Naive thymus-derived CD4-positive, alpha-beta T cell (primary cell): ENCODE results near the gene KLRC4. TPM values are rescaled to one million over a fixed set of nuclear protein-coding genes. Genes with fewer than 3 reads are reported as not detected.
"Not testable (repeated sequence)": the region's sequence is repeated elsewhere in the genome, so short reads cannot be mapped to it uniquely, and the experiment has no call there.

Experiments used
- ATAC-seq: fragments of 150-1000 bp; cut with Tn5 transposase; 2 replicates; pipeline ENCODE4 v1.10.0; 2021; ENCODE audit warnings: mild to moderate bottlenecking, moderate library complexity
- CTCF ChIA-PET: fragments of 350-600 bp; sonication (Branson Sonifier 250); formaldehyde crosslinking; loops from one replicate; lab custom pipeline; 2021; ENCODE audit warnings: antibody characterized with exemption; lab: Charles Lee
- POLR2A ChIA-PET: fragments of 350-600 bp; sonication (Branson Sonifier 250); formaldehyde crosslinking; loops from one replicate; lab custom pipeline; 2021; ENCODE audit warnings: antibody characterized with exemption, inconsistent platforms; lab: Charles Lee
- DNase-seq, 9 donors: peaks; one replicate each; pipeline versions ENCODE4 v3.0.0 to v3.0.0-alpha.2; 2020 to 2022; ENCODE audit warnings: mixed read lengths in 1 of 9
- H3K27ac ChIP-seq: one replicate; pipeline ENCODE4 v1.7.0; 2013; ENCODE audit warnings: mild to moderate bottlenecking, low read depth, low read length, moderate library complexity
- H3K27me3 ChIP-seq, 2 donors: one replicate each; pipeline ENCODE4 v1.7.0; 2013; ENCODE audit warnings: low read length in 2 of 2, mild to moderate bottlenecking in 2 of 2, moderate library complexity in 2 of 2; ENCODE audit not compliant: control insufficient read depth in 2 of 2, insufficient read depth in 2 of 2
- H3K36me3 ChIP-seq, 3 experiments: 1 replicate in 2 of 3; 2 replicates in 1 of 3; pipeline ENCODE4 v1.7.0; 2013; ENCODE audit warnings: low read length in 3 of 3, mild to moderate bottlenecking in 3 of 3, moderate library complexity in 1 of 3; ENCODE audit not compliant: insufficient read depth in 3 of 3, control insufficient read depth in 2 of 3
- H3K4me1 ChIP-seq, 2 donors: one replicate each; pipeline ENCODE4 v1.7.0; 2013; ENCODE audit warnings: low read length in 2 of 2, mild to moderate bottlenecking in 2 of 2, moderate library complexity in 1 of 2; ENCODE audit not compliant: control insufficient read depth in 2 of 2, insufficient read depth in 2 of 2
- H3K4me3 ChIP-seq: 2 replicates; pipeline ENCODE4 v1.7.0; 2013; ENCODE audit warnings: mild to moderate bottlenecking, low read length
- H3K9me3 ChIP-seq, 3 experiments: 1 replicate in 2 of 3; 2 replicates in 1 of 3; pipeline ENCODE4 v1.7.0; 2013; ENCODE audit warnings: low read length in 3 of 3; ENCODE audit not compliant: control insufficient read depth in 2 of 3
- H3K27ac Mint-ChIP-seq, 9 donors: one replicate each; pipeline ENCODE4 v1.8.0; 2020 to 2022; ENCODE audit warnings: mixed read lengths in 9 of 9, mild to moderate bottlenecking in 8 of 9, moderate library complexity in 5 of 9, inconsistent platforms in 2 of 9
- H3K27me3 Mint-ChIP-seq, 5 donors: one replicate each; pipeline ENCODE4 v1.8.0; 2021 to 2022; ENCODE audit warnings: mixed read lengths in 5 of 5, mild to moderate bottlenecking in 1 of 5
- H3K36me3 Mint-ChIP-seq, 5 donors: one replicate each; pipeline ENCODE4 v1.8.0; 2020 to 2022; ENCODE audit warnings: mixed read lengths in 5 of 5, mild to moderate bottlenecking in 3 of 5, inconsistent platforms in 1 of 5
- H3K4me1 Mint-ChIP-seq, 7 donors: one replicate each; pipeline ENCODE4 v1.8.0; 2020 to 2022; ENCODE audit warnings: mixed read lengths in 7 of 7, mild to moderate bottlenecking in 3 of 7, inconsistent platforms in 1 of 7
- H3K4me3 Mint-ChIP-seq, 10 donors: one replicate each; pipeline ENCODE4 v1.8.0; 2020 to 2022; ENCODE audit warnings: mild to moderate bottlenecking in 10 of 10, mixed read lengths in 10 of 10, moderate library complexity in 6 of 10, inconsistent platforms in 2 of 10
- H3K9me3 Mint-ChIP-seq, 11 donors: one replicate each; pipeline ENCODE4 v1.8.0; 2020 to 2022; ENCODE audit warnings: mixed read lengths in 11 of 11, mild to moderate bottlenecking in 4 of 11, inconsistent platforms in 1 of 11, moderate library complexity in 1 of 11
- intact Hi-C, 2 donors: fragments of 100-400 bp; cut with micrococcal nuclease; formaldehyde crosslinking; loops; one replicate each; pipeline ENCODE4 v1.15.1; 2023
- polyA plus RNA-seq, 2 donors: library from polyadenylated mRNA; unstranded; fragments of 300-500 nt; fragmentation: Illumina TruSeq; gene quantifications; one replicate each; pipeline ENCODE4 v1.2.3, GENCODE V29; 2021
- total RNA-seq, 6 experiments: library from RNA in 5 of 6; stranded (reverse) in 5 of 6; gene quantifications; 1 replicate in 5 of 6; 2 replicates in 1 of 6; pipeline ENCODE4 v1.2.3 and lab custom pipeline; 2021 to 2026

KLRC4 gene
- total and polyA plus RNA-seq, 7 experiments from 2014 or later, result 0.69 to 11.8 TPM; not detected in 5

DNA sequence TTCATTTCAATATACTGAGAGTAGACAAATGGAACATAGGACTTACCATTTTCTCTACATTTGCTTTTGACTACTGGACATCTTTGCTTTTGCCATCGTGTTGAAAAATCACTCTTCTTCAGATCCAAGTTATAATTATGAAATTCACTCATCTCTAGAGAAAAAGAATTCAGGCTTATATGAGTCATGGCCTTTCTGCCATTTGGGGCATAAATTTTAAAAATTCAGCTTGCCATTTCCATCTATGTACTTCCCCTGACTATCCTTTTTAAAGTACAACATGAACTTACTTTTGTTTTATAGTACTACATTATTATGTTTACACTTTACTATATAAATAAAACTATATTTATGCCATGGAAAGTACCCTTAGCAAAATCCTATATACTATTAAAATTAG, 22.7 kb downstream of the KLRC4 start:
- ChIA-PET CTCF (interaction anchor here (0.6 kb wide), 2 partner anchors 21 to 1430 kb away, joined by 3 to 4 read pairs; no protein-coding TSS in a partner anchor), POLR2A (no interaction called here)
- Histone ChIP-seq H3K27ac (no peak overlapping the region), H3K36me3 (peaks cover 0 to 6% (median 0%) of the 10 kb centered on the region in 3 experiments), H3K27me3 (no peaks in the 10 kb centered on the region), H3K4me1 (peaks cover 0 to 14% of the 10 kb centered on the region in 2 donors), H3K9me3 (no peaks in the 10 kb centered on the region), H3K4me3 (peak overlapping the region; percentile 25)
- H3K9me3 Mint-ChIP-seq, result peaks cover 0 to 1% (median 0%) of the 10 kb centered on the region in 11 donors
- H3K36me3 Mint-ChIP-seq, result no peaks in the 10 kb centered on the region
- intact Hi-C loops, result no loop called here
- H3K27ac Mint-ChIP-seq, result no peak overlapping the region
- no peak for DNase-seq
- peaks cover 0 to 9% (median 6%) of the 10 kb centered on the region in 7 donors for H3K4me1 Mint-ChIP-seq
- ATAC-seq, result no peak
- peak overlapping the region in 1 of 10 donors; percentile 42 for H3K4me3 Mint-ChIP-seq
- H3K27me3 Mint-ChIP-seq, result peaks cover 8 to 27% (median 17%) of the 10 kb centered on the region in 5 donors

- Mint-ChIP-seq H3K27me3 (peaks cover 15 to 31% (median 26%) of the 10 kb centered on the region in 5 donors), H3K36me3 (peaks cover 0 to 5% (median 0%) of the 10 kb centered on the region in 5 donors), H3K27ac (no peak overlapping the region), H3K4me3 (peak overlapping the region in 1 of 10 donors; percentile 76), H3K9me3 (peaks cover 0 to 6% (median 0%) of the 10 kb centered on the region in 11 donors), H3K4me1 (peaks cover 0 to 15% (median 6%) of the 10 kb centered on the region in 7 donors)
- Histone ChIP-seq H3K36me3 (peaks cover 0 to 13% (median 0%) of the 10 kb centered on the region in 3 experiments), H3K9me3 (no peaks in the 10 kb centered on the region), H3K27ac (no peak overlapping the region), H3K4me3 (peak overlapping the region; percentile 38), H3K27me3 (no peaks in the 10 kb centered on the region), H3K4me1 (peaks cover 0 to 16% of the 10 kb centered on the region in 2 donors)
- intact Hi-C loops, result no loop called here
- POLR2A ChIA-PET, result interaction anchor here (0.6 kb wide), 1 partner anchor 519 kb away, joined by 4 read pairs; no protein-coding TSS in a partner anchor
- ATAC-seq, result peak; percentile 31
- CTCF ChIA-PET, result interaction anchor here (0.8 kb wide), 1 partner anchor 1071 kb away, joined by 4 read pairs; no protein-coding TSS in a partner anchor
- DNase-seq, result no peak
Measured at GRCh38 chr12:10385166-10385613, 24.4 kb downstream of the KLRC4 start.

- H3K4me1 Mint-ChIP-seq, result peaks cover 0 to 9% (median 0%) of the 10 kb centered on the region in 7 donors
- H3K9me3 Mint-ChIP-seq, result peaks cover 0 to 6% (median 0%) of the 10 kb centered on the region in 11 donors
- peaks cover 14 to 26% (median 22%) of the 10 kb centered on the region in 5 donors for H3K27me3 Mint-ChIP-seq
- DNase-seq (no peak), ATAC-seq (no peak)
- H3K9me3 ChIP-seq, result no peaks in the 10 kb centered on the region
- H3K4me3 Mint-ChIP-seq, result peak overlapping the region in 1 of 10 donors; percentile 76
- peaks cover 0 to 5% (median 0%) of the 10 kb centered on the region in 5 donors for H3K36me3 Mint-ChIP-seq
- CTCF ChIA-PET, result interaction anchor here (0.8 kb wide), 1 partner anchor 1072 kb away, joined by 4 read pairs; no protein-coding TSS in a partner anchor
- H3K4me1 ChIP-seq, result peaks cover 0 to 15% of the 10 kb centered on the region in 2 donors
- no peak overlapping the region for H3K27ac Mint-ChIP-seq
- H3K36me3 ChIP-seq, result peaks cover 0 to 13% (median 0%) of the 10 kb centered on the region in 3 experiments
- H3K27me3 ChIP-seq, result no peaks in the 10 kb centered on the region
- H3K27ac ChIP-seq, result no peak overlapping the region
- POLR2A ChIA-PET, result interaction anchor here (0.6 kb wide), 1 partner anchor 520 kb away, joined by 4 read pairs; no protein-coding TSS in a partner anchor
- intact Hi-C loops, result no loop called here
- peak overlapping the region; percentile 27 for H3K4me3 ChIP-seq
Measured at GRCh38 chr12:10384191-10384590, 25.4 kb downstream of the KLRC4 start.

- Mint-ChIP-seq H3K9me3 (peaks cover 0 to 6% (median 0%) of the 10 kb centered on the region in 11 donors), H3K27me3 (peaks cover 9 to 26% (median 15%) of the 10 kb centered on the region in 5 donors), H3K4me3 (peak overlapping the region in 1 of 10 donors; percentile 78), H3K4me1 (peaks cover 0 to 9% (median 0%) of the 10 kb centered on the region in 7 donors), H3K36me3 (peaks cover 0 to 5% (median 0%) of the 10 kb centered on the region in 5 donors), H3K27ac (no peak overlapping the region)
- intact Hi-C loops, result no loop called here
- Histone ChIP-seq H3K36me3 (peaks cover 0 to 31% (median 0%) of the 10 kb centered on the region in 3 experiments), H3K27ac (no peak overlapping the region), H3K4me1 (peaks cover 0 to 20% of the 10 kb centered on the region in 2 donors), H3K9me3 (no peaks in the 10 kb centered on the region), H3K4me3 (peak overlapping the region; percentile 53), H3K27me3 (no peaks in the 10 kb centered on the region)
- DNase-seq (no peak), ATAC-seq (no peak)
- POLR2A ChIA-PET, result no interaction called here
- CTCF ChIA-PET, result no interaction called here
Measured at GRCh38 chr12:10381928-10382628, 27.5 kb downstream of the KLRC4 start.

DNA sequence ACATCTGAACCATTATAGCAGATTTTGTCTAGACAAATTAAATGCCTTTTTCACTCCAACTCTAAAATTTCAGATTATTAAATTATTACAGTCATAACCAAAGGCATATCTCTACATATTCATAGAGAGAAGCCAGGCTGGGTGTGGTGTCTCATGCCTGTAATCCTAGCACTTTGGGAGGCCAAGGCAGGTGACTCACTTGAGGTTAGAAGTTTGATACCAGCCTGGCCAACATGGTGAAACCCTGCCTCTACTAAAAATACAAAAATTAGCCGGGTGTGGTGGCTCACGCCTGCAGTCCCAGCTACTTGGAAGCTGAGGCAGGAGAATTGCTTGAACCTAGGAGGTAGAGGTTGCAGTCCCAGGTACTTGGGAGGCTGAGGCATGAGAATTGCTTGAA, 30.8 kb downstream of the KLRC4 start:
- H3K27ac ChIP-seq, H3K9me3 Mint-ChIP-seq, ATAC-seq, POLR2A ChIA-PET, H3K27me3 ChIP-seq, H3K4me3 Mint-ChIP-seq, H3K27ac Mint-ChIP-seq, H3K36me3 Mint-ChIP-seq, H3K9me3 ChIP-seq, DNase-seq, CTCF ChIA-PET, H3K4me1 Mint-ChIP-seq, H3K4me3 ChIP-seq, intact Hi-C loops: not testable (repeated sequence)
- Histone ChIP-seq H3K36me3 (peaks cover 0 to 44% (median 0%) of the 10 kb centered on the region in 3 experiments), H3K4me1 (peaks cover 0 to 40% of the 10 kb centered on the region in 2 donors)
- H3K27me3 Mint-ChIP-seq, result peaks cover 9 to 23% (median 14%) of the 10 kb centered on the region in 5 donors

DNA sequence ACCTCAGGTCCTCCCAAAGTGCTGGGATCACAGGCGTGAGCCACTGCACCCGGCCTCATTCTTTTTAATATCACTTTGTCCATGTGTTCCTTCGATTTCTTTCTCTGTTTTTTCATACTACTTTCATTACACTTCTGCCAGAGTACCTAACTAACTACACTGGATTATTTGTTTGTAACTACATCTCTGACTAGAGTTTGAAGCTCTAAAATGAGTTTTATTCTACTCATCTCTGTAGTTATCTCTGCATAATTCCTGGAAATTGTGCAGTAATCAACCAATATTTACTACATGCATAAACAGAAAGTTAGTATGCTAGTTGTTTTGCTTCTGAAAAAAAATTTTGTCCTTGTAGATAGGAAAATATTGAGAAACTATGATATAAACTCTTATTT, 34.9 kb downstream of the KLRC4 start:
- peaks cover 0 to 29% (median 0%) of the 10 kb centered on the region in 5 donors for H3K27me3 Mint-ChIP-seq
- no peak for ATAC-seq
- Histone ChIP-seq H3K9me3 (no peaks in the 10 kb centered on the region), H3K36me3 (peaks cover 0 to 64% (median 0%) of the 10 kb centered on the region in 3 experiments), H3K27me3 (no peaks in the 10 kb centered on the region), H3K27ac (no peak overlapping the region), H3K4me1 (peaks cover 0 to 66% of the 10 kb centered on the region in 2 donors), H3K4me3 (no peak overlapping the region)
- intact Hi-C loops, result no loop called here
- ChIA-PET POLR2A (no interaction called here), CTCF (interaction anchor here (0.7 kb wide), 1 partner anchor 175 kb away, joined by 4 read pairs; no protein-coding TSS in a partner anchor)
- peaks cover 5 to 26% (median 14%) of the 10 kb centered on the region in 7 donors for H3K4me1 Mint-ChIP-seq
- no peak overlapping the region for H3K27ac Mint-ChIP-seq
- no peaks in the 10 kb centered on the region for H3K9me3 Mint-ChIP-seq
- H3K4me3 Mint-ChIP-seq, result no peak overlapping the region
- no peaks in the 10 kb centered on the region for H3K36me3 Mint-ChIP-seq
- no peak for DNase-seq
